Measurements from ENCODE around the gene ZNF407.

ZNF407 gene

GRCh38 chr18:74570266-74570665, 27.4 kb upstream of the ZNF407 start:
- H3K27me3 ChIP-seq (ENCODE audit: low read depth) = no peaks in the 10 kb centered on the region
- H3K4me1 ChIP-seq = no peaks in the 10 kb centered on the region
- in situ Hi-C loops (cut with MboI; ENCODE audit: low sequenced_read_pairs) = no loop called here

GRCh38 chr18:74571895-74572680, 25.6 kb upstream of the ZNF407 start:
- no peak overlapping the region for H3K4me3 ChIP-seq
- no peak for DNase-seq (ENCODE audit: low spot score in 2 of 2)
- H3K27me3 ChIP-seq (ENCODE audit: low read depth) = no peaks in the 10 kb centered on the region
- H3K36me3 ChIP-seq (replicated peaks) = no peaks in the 10 kb centered on the region
- no peaks in the 10 kb centered on the region for H3K9me3 ChIP-seq
- no peaks in the 10 kb centered on the region for H3K4me1 ChIP-seq
- in situ Hi-C loops (cut with MboI; ENCODE audit: low sequenced_read_pairs) = no loop called here

More at GRCh38 chr18:74570266-74570665, 27.4 kb upstream of the ZNF407 start:
- Histone ChIP-seq H3K36me3 (replicated peaks) (no peaks in the 10 kb centered on the region), H3K9me3 (no peaks in the 10 kb centered on the region), H3K4me3 (no peak overlapping the region)
- no peak for DNase-seq (ENCODE audit: low spot score in 2 of 2)

GRCh38 chr18:74573053-74573452, 24.6 kb upstream of the ZNF407 start:
- H3K36me3 ChIP-seq (replicated peaks) = no peaks in the 10 kb centered on the region

GRCh38 chr18:74574916-74575315, 22.8 kb upstream of the ZNF407 start:
- Histone ChIP-seq H3K36me3 (replicated peaks) (no peaks in the 10 kb centered on the region), H3K4me1 (no peaks in the 10 kb centered on the region), H3K4me3 (no peak overlapping the region), H3K9me3 (no peaks in the 10 kb centered on the region), H3K27me3 (ENCODE audit: low read depth) (no peaks in the 10 kb centered on the region)
- in situ Hi-C loops (cut with MboI; ENCODE audit: low sequenced_read_pairs) = no loop called here
- no peak for DNase-seq (ENCODE audit: low spot score in 2 of 2)

More at GRCh38 chr18:74573053-74573452, 24.6 kb upstream of the ZNF407 start:
- DNase-seq (ENCODE audit: low spot score in 2 of 2) = no peak
- in situ Hi-C loops (cut with MboI; ENCODE audit: low sequenced_read_pairs) = no loop called here
- Histone ChIP-seq H3K4me1 (no peaks in the 10 kb centered on the region), H3K27me3 (ENCODE audit: low read depth) (no peaks in the 10 kb centered on the region), H3K4me3 (no peak overlapping the region), H3K9me3 (no peaks in the 10 kb centered on the region)

GRCh38 chr18:74577019-74577418, 20.7 kb upstream of the ZNF407 start:
- H3K9me3 ChIP-seq = no peaks in the 10 kb centered on the region
- H3K36me3 ChIP-seq (replicated peaks) = no peaks in the 10 kb centered on the region
- in situ Hi-C loops (cut with MboI; ENCODE audit: low sequenced_read_pairs) = no loop called here
- no peak overlapping the region for H3K4me3 ChIP-seq
- no peaks in the 10 kb centered on the region for H3K4me1 ChIP-seq
- H3K27me3 ChIP-seq (ENCODE audit: low read depth) = no peaks in the 10 kb centered on the region
- DNase-seq (ENCODE audit: low spot score in 2 of 2) = peak in 1 of 2 experiments; percentile 26

- Histone ChIP-seq H3K9me3 (no peaks in the 10 kb centered on the region), H3K36me3 (replicated peaks) (no peaks in the 10 kb centered on the region), H3K4me1 (no peaks in the 10 kb centered on the region), H3K4me3 (no peak overlapping the region), H3K27me3 (ENCODE audit: low read depth) (no peaks in the 10 kb centered on the region)
- in situ Hi-C loops (cut with MboI; ENCODE audit: low sequenced_read_pairs) = no loop called here
- DNase-seq (ENCODE audit: low spot score in 2 of 2) = no peak
Measured at GRCh38 chr18:74579496-74580065, 18.1 kb upstream of the ZNF407 start.

- H3K27me3 ChIP-seq (ENCODE audit: low read depth) = peaks cover 5% of the 10 kb centered on the region; the same call in 1 of the 2 replicates
- no peak overlapping the region for H3K4me3 ChIP-seq
- in situ Hi-C loops (cut with MboI; ENCODE audit: low sequenced_read_pairs) = no loop called here
- H3K9me3 ChIP-seq = no peaks in the 10 kb centered on the region
- H3K4me1 ChIP-seq = no peaks in the 10 kb centered on the region
- no peaks in the 10 kb centered on the region for H3K36me3 ChIP-seq (replicated peaks)
- no peak for DNase-seq (ENCODE audit: low spot score in 2 of 2)
Measured at GRCh38 chr18:74582642-74583041, 15.0 kb upstream of the ZNF407 start.

- H3K4me1 ChIP-seq = no peaks in the 10 kb centered on the region
- no peak for DNase-seq (ENCODE audit: low spot score in 2 of 2)
- H3K27me3 ChIP-seq (ENCODE audit: low read depth) = peaks cover 5% of the 10 kb centered on the region; the same call in 1 of the 2 replicates
- in situ Hi-C loops (cut with MboI; ENCODE audit: low sequenced_read_pairs) = no loop called here
- H3K4me3 ChIP-seq = no peak overlapping the region
- H3K36me3 ChIP-seq (replicated peaks) = no peaks in the 10 kb centered on the region
- no peaks in the 10 kb centered on the region for H3K9me3 ChIP-seq
Measured at GRCh38 chr18:74587441-74587840, 10.2 kb upstream of the ZNF407 start.

GRCh38 chr18:74589021-74589420, 8.6 kb upstream of the ZNF407 start:
- DNase-seq (ENCODE audit: low spot score in 2 of 2) = no peak
- peaks cover 5% of the 10 kb centered on the region; the same call in 1 of the 2 replicates for H3K27me3 ChIP-seq (ENCODE audit: low read depth)
- H3K9me3 ChIP-seq = no peaks in the 10 kb centered on the region
- H3K4me1 ChIP-seq = no peaks in the 10 kb centered on the region
- no peak overlapping the region for H3K4me3 ChIP-seq
- H3K36me3 ChIP-seq (replicated peaks) = no peaks in the 10 kb centered on the region; the same call in 1 of the 2 replicates
- in situ Hi-C loops (cut with MboI; ENCODE audit: low sequenced_read_pairs) = no loop called here

GRCh38 chr18:74589811-74590210, 7.9 kb upstream of the ZNF407 start:
- Histone ChIP-seq H3K4me3 (no peak overlapping the region), H3K9me3 (no peaks in the 10 kb centered on the region), H3K36me3 (replicated peaks) (no peaks in the 10 kb centered on the region; the same call in 1 of the 2 replicates), H3K27me3 (ENCODE audit: low read depth) (peaks cover 5% of the 10 kb centered on the region; the same call in 1 of the 2 replicates), H3K4me1 (no peaks in the 10 kb centered on the region)
- DNase-seq (ENCODE audit: low spot score in 2 of 2) = no peak
- in situ Hi-C loops (cut with MboI; ENCODE audit: low sequenced_read_pairs) = no loop called here

GRCh38 chr18:74590671-74591070, 7.0 kb upstream of the ZNF407 start:
- H3K4me3 ChIP-seq = no peak overlapping the region
- H3K27me3 ChIP-seq (ENCODE audit: low read depth) = peaks cover 5% of the 10 kb centered on the region; the same call in 1 of the 2 replicates
- H3K36me3 ChIP-seq (replicated peaks) = no peaks in the 10 kb centered on the region; the same call in 1 of the 2 replicates
- peaks cover 3% of the 10 kb centered on the region for H3K4me1 ChIP-seq
- no peak for DNase-seq (ENCODE audit: low spot score in 2 of 2)
- in situ Hi-C loops (cut with MboI; ENCODE audit: low sequenced_read_pairs) = no loop called here
- no peaks in the 10 kb centered on the region for H3K9me3 ChIP-seq

GRCh38 chr18:74595431-74595830, 2.2 kb upstream of the ZNF407 start:
- no peak for DNase-seq (ENCODE audit: low spot score in 2 of 2)

GRCh38 chr18:74597034-74597661, 522 bp upstream of the ZNF407 start:
- Histone ChIP-seq H3K9me3 (no peaks in the 10 kb centered on the region; the same call in 1 of the 2 replicates), H3K36me3 (replicated peaks) (no peaks in the 10 kb centered on the region; the same call in none of the 2 replicates), H3K4me1 (peaks cover 16% of the 10 kb centered on the region), H3K27me3 (ENCODE audit: low read depth) (no peaks in the 10 kb centered on the region), H3K4me3 (peak overlapping the region; percentile 85)
- peak in 1 of 2 experiments; percentile 68 for DNase-seq (ENCODE audit: low spot score in 2 of 2)
- in situ Hi-C loops (cut with MboI; ENCODE audit: low sequenced_read_pairs) = no loop called here

More at GRCh38 chr18:74595431-74595830, 2.2 kb upstream of the ZNF407 start:
- H3K9me3 ChIP-seq = no peaks in the 10 kb centered on the region; the same call in 1 of the 2 replicates
- no peak overlapping the region for H3K4me3 ChIP-seq
- H3K27me3 ChIP-seq (ENCODE audit: low read depth) = no peaks in the 10 kb centered on the region
- H3K4me1 ChIP-seq = peaks cover 16% of the 10 kb centered on the region
- in situ Hi-C loops (cut with MboI; ENCODE audit: low sequenced_read_pairs) = no loop called here
- H3K36me3 ChIP-seq (replicated peaks) = no peaks in the 10 kb centered on the region; the same call in none of the 2 replicates
